ENCODE data around the gene SETSIP. TPM values are rescaled to one million over a fixed set of nuclear protein-coding genes. Genes with fewer than 3 reads are reported as not detected.

The SETSIP gene
- total RNA-seq, 2 experiments from 2014 or later: 0.44 TPM; not detected in 1

- H3K36me3 ChIP-seq (ENCODE audit: insufficient read depth, low read length): no peaks in the 10 kb centered on the region
- no peak overlapping the region for H3K4me3 ChIP-seq (ENCODE audit: low read depth, low read length, poor library complexity, severe bottlenecking)
- no peaks in the 10 kb centered on the region for H3K9me3 ChIP-seq (ENCODE audit: low read length)
- no TSS peak for BruUV-seq (replicated peaks)
- H2AFZ ChIP-seq (ENCODE audit: low read length): no peak overlapping the region
- ChIA-PET POLR2A (no interaction called here), CTCF (ENCODE audit: unreplicated experiment) (no interaction called here)
- no peaks in the 10 kb centered on the region for H3K9me2 ChIP-seq (ENCODE audit: insufficient read depth, low read length)
- no peaks in the 10 kb centered on the region for H3K79me2 ChIP-seq (ENCODE audit: insufficient read depth, low read depth, low read length)
- no peaks in the 10 kb centered on the region for H3K4me1 ChIP-seq (ENCODE audit: insufficient read depth, low read length, poor library complexity, severe bottlenecking)
- intact Hi-C loops (cut with micrococcal nuclease; ENCODE audit: unreplicated experiment): no loop called here
- H3K4me2 ChIP-seq (ENCODE audit: low read length): no peak overlapping the region
- no peak overlapping the region for H3K27ac ChIP-seq (ENCODE audit: low read depth, low read length, poor library complexity, severe bottlenecking)
- no peaks in the 10 kb centered on the region for H4K20me1 ChIP-seq (ENCODE audit: insufficient read depth, low read length)
- no peak for TF ChIP-seq CTCF (conservative IDR thresholded peaks at IDR 0.05; ENCODE audit: low read length)
- no peak for TF ChIP-seq EZH2phosphoT487 (IDR thresholded peaks at IDR 0.05; ENCODE audit: borderline replicate concordance, low read depth, low read length)
- DNase-seq (ENCODE audit: low spot score): no peak
Observed at GRCh38 chr1:92040971-92041370, 34.2 kb downstream of the SETSIP start.

DNA sequence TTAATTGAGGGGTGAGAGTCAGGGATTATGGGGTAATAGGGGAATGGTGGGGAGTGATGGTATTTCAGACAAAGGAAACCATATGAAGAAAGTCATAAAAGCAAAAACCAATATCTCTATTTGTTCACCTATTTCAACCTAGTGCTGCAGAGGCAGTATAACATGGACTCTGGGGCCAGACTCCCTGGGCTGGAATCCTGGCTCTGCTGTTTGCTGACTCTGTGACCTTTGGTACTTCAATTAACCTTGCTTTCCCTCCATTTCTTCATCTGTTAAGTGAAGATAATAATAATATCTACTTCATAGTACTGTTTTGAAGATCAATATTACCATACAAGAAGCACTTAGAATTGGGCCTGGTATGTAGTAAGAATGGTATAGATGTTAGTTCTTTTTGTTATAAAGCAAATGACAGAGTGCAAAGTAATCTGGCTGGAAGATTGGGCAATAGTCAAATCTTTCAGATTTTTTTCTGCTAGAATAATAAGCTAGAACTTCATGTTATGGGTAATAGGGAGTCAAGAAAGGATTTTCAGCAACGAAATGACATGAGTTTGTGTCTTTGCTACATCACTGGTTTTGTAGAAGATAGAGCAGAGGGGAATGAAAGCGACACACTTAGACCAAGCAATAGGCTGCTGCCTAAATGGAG, 36.4 kb downstream of the SETSIP start:
- Histone ChIP-seq H3K79me2 (ENCODE audit: insufficient read depth, low read depth, low read length) (no peaks in the 10 kb centered on the region), H2AFZ (ENCODE audit: low read length) (no peak overlapping the region), H3K9me2 (ENCODE audit: insufficient read depth, low read length) (no peaks in the 10 kb centered on the region), H3K27ac (ENCODE audit: low read depth, low read length, poor library complexity, severe bottlenecking) (no peak overlapping the region), H3K4me1 (ENCODE audit: insufficient read depth, low read length, poor library complexity, severe bottlenecking) (no peaks in the 10 kb centered on the region), H4K20me1 (ENCODE audit: insufficient read depth, low read length) (no peaks in the 10 kb centered on the region), H3K9me3 (ENCODE audit: low read length) (no peaks in the 10 kb centered on the region), H3K4me2 (ENCODE audit: low read length) (no peak overlapping the region), H3K4me3 (ENCODE audit: low read depth, low read length, poor library complexity, severe bottlenecking) (no peak overlapping the region), H3K36me3 (ENCODE audit: insufficient read depth, low read length) (no peaks in the 10 kb centered on the region)
- no peak for DNase-seq (ENCODE audit: low spot score)
- intact Hi-C loops (cut with micrococcal nuclease; ENCODE audit: unreplicated experiment): no loop called here
- TF ChIP-seq CTCF (conservative IDR thresholded peaks at IDR 0.05; ENCODE audit: low read length) (no peak), EZH2phosphoT487 (IDR thresholded peaks at IDR 0.05; ENCODE audit: borderline replicate concordance, low read depth, low read length) (no peak)
- ChIA-PET POLR2A (no interaction called here), CTCF (ENCODE audit: unreplicated experiment) (no interaction called here)
- no TSS peak for BruUV-seq (replicated peaks)

DNA sequence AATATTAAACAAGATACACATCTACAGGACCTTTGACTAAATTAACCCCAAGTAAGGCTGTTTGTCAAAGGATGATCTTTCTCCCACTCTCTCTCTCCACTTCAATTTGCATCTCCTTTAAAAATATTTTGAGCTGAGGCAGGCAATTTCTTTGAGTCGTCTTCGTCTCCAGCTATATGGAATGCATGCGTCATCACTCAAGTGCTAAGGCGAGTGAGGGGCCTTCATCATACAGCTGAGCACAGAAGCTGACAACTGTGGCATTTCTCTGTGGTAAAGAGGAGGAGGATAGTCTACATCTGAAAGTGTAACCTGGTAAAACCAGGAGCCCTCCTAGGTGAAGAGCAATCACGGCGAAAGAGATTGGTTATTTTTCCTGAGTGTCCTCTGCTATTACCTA, 37.8 kb downstream of the SETSIP start:
- DNase-seq (ENCODE audit: low spot score): no peak
- H2AFZ ChIP-seq (ENCODE audit: low read length): no peak overlapping the region
- no peaks in the 10 kb centered on the region for H3K79me2 ChIP-seq (ENCODE audit: insufficient read depth, low read depth, low read length)
- H3K4me2 ChIP-seq (ENCODE audit: low read length): no peak overlapping the region
- H3K36me3 ChIP-seq (ENCODE audit: insufficient read depth, low read length): no peaks in the 10 kb centered on the region
- POLR2A ChIA-PET: interaction anchor here (0.5 to 0.6 kb wide), 3 partner anchors 70 to 800 kb away, joined by 3 to 4 read pairs (median 3); no protein-coding TSS in a partner anchor
- H3K9me2 ChIP-seq (ENCODE audit: insufficient read depth, low read length): no peaks in the 10 kb centered on the region
- no TSS peak for BruUV-seq (replicated peaks)
- H4K20me1 ChIP-seq (ENCODE audit: insufficient read depth, low read length): no peaks in the 10 kb centered on the region
- CTCF ChIA-PET (ENCODE audit: unreplicated experiment): no interaction called here
- no peaks in the 10 kb centered on the region for H3K9me3 ChIP-seq (ENCODE audit: low read length)
- no peaks in the 10 kb centered on the region for H3K4me1 ChIP-seq (ENCODE audit: insufficient read depth, low read length, poor library complexity, severe bottlenecking)
- intact Hi-C loops (cut with micrococcal nuclease; ENCODE audit: unreplicated experiment): no loop called here
- no peak overlapping the region for H3K27ac ChIP-seq (ENCODE audit: low read depth, low read length, poor library complexity, severe bottlenecking)
- TF ChIP-seq CTCF (conservative IDR thresholded peaks at IDR 0.05; ENCODE audit: low read length) (no peak), EZH2phosphoT487 (IDR thresholded peaks at IDR 0.05; ENCODE audit: borderline replicate concordance, low read depth, low read length) (no peak)
- no peak overlapping the region for H3K4me3 ChIP-seq (ENCODE audit: low read depth, low read length, poor library complexity, severe bottlenecking)
